ENCODE results near the gene KRABD2.
"Not testable (repeated sequence)": the region's sequence is repeated elsewhere in the genome, so short reads cannot be mapped to it uniquely, and the experiment has no call there.

Gene KRABD2

DNA sequence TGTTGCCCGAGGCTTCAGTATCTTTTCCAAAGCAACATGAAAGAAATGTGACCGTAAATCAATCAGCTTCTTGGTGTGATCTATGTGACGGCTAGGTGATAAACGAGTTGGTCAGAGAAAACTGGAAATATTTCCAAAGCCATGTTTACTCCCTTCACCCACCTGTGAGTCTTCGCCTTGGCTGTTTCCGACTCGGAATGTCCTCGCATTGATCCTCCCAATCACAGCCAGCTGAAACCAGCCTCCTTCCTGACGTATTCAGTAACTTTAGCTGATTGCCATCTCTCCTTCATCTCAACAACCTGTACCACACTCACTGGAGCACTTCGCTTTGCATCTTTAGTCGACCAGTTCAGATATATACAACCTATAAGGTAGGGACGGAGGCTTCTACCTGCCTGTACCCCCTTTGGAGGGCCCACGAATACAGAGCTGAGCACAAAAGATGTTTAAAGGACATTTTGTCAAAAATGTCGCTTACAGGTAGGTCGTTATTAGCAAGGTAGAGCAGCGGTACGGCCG lies 705 bp downstream of the KRABD2 start:
- peak overlapping the region; percentile 96 for H3K4me2 ChIP-seq (replicated peaks; ENCODE audit: low read depth, low read length, poor library complexity, severe bottlenecking)
- peaks cover 25 to 26% of the 10 kb centered on the region in 2 donors for H3K4me1 ChIP-seq (ENCODE audit: control insufficient read depth in 2 of 2, insufficient read depth in 2 of 2, low read length in 2 of 2)
- intact Hi-C loops (cut with micrococcal nuclease), result loop anchor here (1.0 to 2.0 kb wide), 2 partner anchors 87 to 127 kb away; partner anchors contain the start of genes CTC1, PFAS and RANGRF
- POLR2A ChIA-PET, result interaction anchor here (1.0 kb wide), 1 partner anchor 81 kb away, joined by 3 read pairs; the partner anchor contains the start of gene SLC25A35
- H3K27me3 ChIP-seq (replicated peaks in 1 of 4; ENCODE audit: control extremely low read depth in 1 of 4, control insufficient read depth in 3 of 4, insufficient read depth in 4 of 4, low read length in 3 of 4), result no peaks in the 10 kb centered on the region
- CTCF ChIA-PET, result interaction anchor here (0.6 to 1.9 kb wide), 5 partner anchors 8 to 315 kb away, joined by 3 to 5 read pairs (median 4); no protein-coding TSS in a partner anchor
- H3K9me3 ChIP-seq (ENCODE audit: control extremely low read depth in 1 of 3, control insufficient read depth in 2 of 3, insufficient read depth in 1 of 3, low read length in 2 of 3), result no peaks in the 10 kb centered on the region
- no peak for TF ChIP-seq EZH2 (IDR thresholded peaks at IDR 0.05; ENCODE audit: borderline replicate concordance, insufficient read depth, low read depth, low read length, poor library complexity, severe bottlenecking)
- TF ChIP-seq, protein P1, sequence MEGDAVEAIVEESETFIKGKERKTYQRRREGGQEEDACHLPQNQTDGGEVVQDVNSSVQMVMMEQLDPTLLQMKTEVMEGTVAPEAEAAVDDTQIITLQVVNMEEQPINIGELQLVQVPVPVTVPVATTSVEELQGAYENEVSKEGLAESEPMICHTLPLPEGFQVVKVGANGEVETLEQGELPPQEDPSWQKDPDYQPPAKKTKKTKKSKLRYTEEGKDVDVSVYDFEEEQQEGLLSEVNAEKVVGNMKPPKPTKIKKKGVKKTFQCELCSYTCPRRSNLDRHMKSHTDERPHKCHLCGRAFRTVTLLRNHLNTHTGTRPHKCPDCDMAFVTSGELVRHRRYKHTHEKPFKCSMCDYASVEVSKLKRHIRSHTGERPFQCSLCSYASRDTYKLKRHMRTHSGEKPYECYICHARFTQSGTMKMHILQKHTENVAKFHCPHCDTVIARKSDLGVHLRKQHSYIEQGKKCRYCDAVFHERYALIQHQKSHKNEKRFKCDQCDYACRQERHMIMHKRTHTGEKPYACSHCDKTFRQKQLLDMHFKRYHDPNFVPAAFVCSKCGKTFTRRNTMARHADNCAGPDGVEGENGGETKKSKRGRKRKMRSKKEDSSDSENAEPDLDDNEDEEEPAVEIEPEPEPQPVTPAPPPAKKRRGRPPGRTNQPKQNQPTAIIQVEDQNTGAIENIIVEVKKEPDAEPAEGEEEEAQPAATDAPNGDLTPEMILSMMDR (IDR thresholded peaks at IDR 0.05), result no peak
- peaks cover 22% of the 10 kb centered on the region for H3K79me2 ChIP-seq (ENCODE audit: control insufficient read depth, insufficient read depth, low read length)
- H2AFZ ChIP-seq (ENCODE audit: insufficient read depth, low read depth, low read length, poor library complexity, severe bottlenecking), result peak overlapping the region; percentile 89
- peak overlapping the region; percentile 91 for H3K27ac Mint-ChIP-seq
- WGBS (ENCODE audit: insufficient coverage), result 55% methylated on average over 15 of the region's 18 CpGs
- H4K20me1 ChIP-seq (ENCODE audit: control insufficient read depth, insufficient read depth, low read length, poor library complexity, severe bottlenecking), result peaks cover 37% of the 10 kb centered on the region
- peak overlapping the region; percentile 91 for H3K9ac ChIP-seq (ENCODE audit: low read length)
- peak overlapping the region; percentile 92 for H3K4me3 Mint-ChIP-seq
- peaks cover 42% of the 10 kb centered on the region for H3K4me1 Mint-ChIP-seq
- peak overlapping the region; percentile 52 to 86 for H3K27ac ChIP-seq (ENCODE audit: low read length in 2 of 2)
- ATAC-seq (ENCODE audit: low read depth), result no peak
- no peaks in the 10 kb centered on the region for H3K27me3 Mint-ChIP-seq
- peaks cover 6 to 40% of the 10 kb centered on the region in 2 experiments for H3K36me3 ChIP-seq (replicated peaks in 1 of 2; ENCODE audit: control extremely low read depth in 1 of 2, control insufficient read depth in 1 of 2, extremely low read depth in 1 of 2, insufficient read depth in 2 of 2, low read length in 1 of 2)
- DNase-seq, result no peak
- H3K4me3 ChIP-seq (ENCODE audit: control extremely low read depth in 1 of 5, extremely low read depth in 1 of 5, insufficient read depth in 1 of 5, low read depth in 2 of 5, low read length in 4 of 5), result peak overlapping the region; percentile 81 to 92 (median 87)
- H3K9me3 Mint-ChIP-seq (ENCODE audit: insufficient read depth), result no peaks in the 10 kb centered on the region

DNA sequence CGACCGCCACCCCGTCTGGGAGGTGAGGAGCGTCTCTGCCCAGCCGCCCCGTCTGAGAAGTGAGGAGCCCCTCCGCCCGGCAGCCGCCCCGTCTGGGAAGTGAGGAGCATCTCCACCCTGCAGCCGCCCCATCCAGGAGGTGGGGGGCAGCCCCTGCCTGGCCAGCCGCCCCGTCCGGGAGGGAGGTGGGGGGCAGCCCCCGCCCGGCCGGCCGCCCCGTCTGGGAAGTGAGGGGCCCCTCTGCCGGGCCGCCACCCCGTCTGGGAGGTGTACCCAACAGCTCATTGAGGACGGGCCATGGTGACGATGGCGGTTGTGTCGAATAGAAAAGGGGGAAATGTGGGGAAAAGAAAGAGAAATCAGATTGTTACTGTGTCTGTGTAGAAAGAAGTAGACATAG lies 2.6 kb downstream of the KRABD2 start:
- CTCF ChIA-PET; DNase-seq; H3K9me3 ChIP-seq (ENCODE audit: control extremely low read depth in 1 of 3, control insufficient read depth in 2 of 3, insufficient read depth in 1 of 3, low read length in 2 of 3); H3K4me3 ChIP-seq (ENCODE audit: control extremely low read depth in 1 of 5, extremely low read depth in 1 of 5, insufficient read depth in 1 of 5, low read depth in 2 of 5, low read length in 4 of 5); ATAC-seq (ENCODE audit: low read depth); H3K4me3 Mint-ChIP-seq; H2AFZ ChIP-seq (ENCODE audit: insufficient read depth, low read depth, low read length, poor library complexity, severe bottlenecking); H3K27me3 Mint-ChIP-seq; H3K27ac Mint-ChIP-seq; intact Hi-C loops (cut with micrococcal nuclease); H3K27me3 ChIP-seq (replicated peaks in 1 of 4; ENCODE audit: control extremely low read depth in 1 of 4, control insufficient read depth in 3 of 4, insufficient read depth in 4 of 4, low read length in 3 of 4); H3K9me3 Mint-ChIP-seq (ENCODE audit: insufficient read depth); POLR2A ChIA-PET; H3K27ac ChIP-seq (ENCODE audit: low read length in 2 of 2); H3K4me2 ChIP-seq (replicated peaks; ENCODE audit: low read depth, low read length, poor library complexity, severe bottlenecking); H3K9ac ChIP-seq (ENCODE audit: low read length): not testable (repeated sequence)
- Histone ChIP-seq H3K36me3 (replicated peaks in 1 of 2; ENCODE audit: control extremely low read depth in 1 of 2, control insufficient read depth in 1 of 2, extremely low read depth in 1 of 2, insufficient read depth in 2 of 2, low read length in 1 of 2) (peaks cover 2 to 28% of the 10 kb centered on the region in 2 experiments), H3K4me1 (ENCODE audit: control insufficient read depth in 2 of 2, insufficient read depth in 2 of 2, low read length in 2 of 2) (peaks cover 26 to 30% of the 10 kb centered on the region in 2 donors), H4K20me1 (ENCODE audit: control insufficient read depth, insufficient read depth, low read length, poor library complexity, severe bottlenecking) (peaks cover 18% of the 10 kb centered on the region), H3K79me2 (ENCODE audit: control insufficient read depth, insufficient read depth, low read length) (peaks cover 14% of the 10 kb centered on the region)
- peaks cover 42% of the 10 kb centered on the region for H3K4me1 Mint-ChIP-seq
- 96% methylated on average over 18 of the region's 26 CpGs for WGBS (ENCODE audit: insufficient coverage)

Data from B cell (primary cell).